Testis (tissue), 3 donors: Measurements from ENCODE around the gene ZIC1. TPM values are rescaled to one million over a fixed set of nuclear protein-coding genes. Genes with fewer than 3 reads are reported as not detected.

Experiments used
- DNase-seq: peaks from one replicate; pipeline ENCODE4 v3.0.0-alpha.2; 2019
- H3K27ac ChIP-seq, 2 donors: fragments of 200-600 bp; sonication (generic); one replicate each; pipeline ENCODE4 v1.5.1; 2019
- H3K27me3 ChIP-seq: fragments of 200-600 bp; sonication (generic); one replicate; pipeline ENCODE4 v1.5.1; 2019
- H3K36me3 ChIP-seq: fragments of 200-600 bp; sonication (generic); one replicate; pipeline ENCODE4 v1.5.1; 2017; ENCODE audit warnings: low read depth; ENCODE audit errors: missing control alignments
- H3K4me1 ChIP-seq: fragments of 200-600 bp; sonication (generic); one replicate; pipeline ENCODE4 v1.5.1; 2019
- H3K4me3 ChIP-seq, 2 donors: fragments of 200-600 bp; sonication (generic); one replicate each; pipeline ENCODE4 v1.5.1; 2017 to 2019
- H3K9me3 ChIP-seq: fragments of 200-600 bp; sonication (generic); one replicate; pipeline ENCODE4 v1.5.1; 2017
- POLR2A ChIP-seq: fragments of 450-650 bp; IDR thresholded peaks from one replicate; pipeline ENCODE4 v1.6.1; 2017; ENCODE audit warnings: antibody characterized with exemption, mild to moderate bottlenecking, moderate library complexity
- WGBS, 2 donors: methylation state at CpG; one replicate each; pipeline ENCODE4 v1.1.5; 2018; 5-methylcytosine and 5-hydroxymethylcytosine counted together
- intact Hi-C: fragments of 100-400 bp; cut with DNase I; formaldehyde crosslinking; loops from one replicate; pipeline ENCODE4 v1.15.1; 2023; ENCODE audit warnings: low total_unique reads
- polyA plus RNA-seq: library from polyadenylated mRNA; stranded (reverse); fragments of 350-450 nt; fragmentation: Illumina TruSeq; extraction: RNeasy Lipid Tissue Mini Kit (QIAGEN cat#74804); gene quantifications from one replicate; pipeline ENCODE4 v1.2.3, GENCODE V29; 2014; ENCODE audit warnings: low read depth, low replicate concordance; ENCODE audit not compliant: insufficient read depth
- total RNA-seq, 2 donors: library from RNA; depleted of rRNA; stranded (reverse); fragments of >200 nt; gene quantifications; one replicate each; pipeline ENCODE4 v1.2.3, GENCODE V29; 2016
- TF ChIP-seq, protein P1 (sequence below), 3 experiments: fragments of 450-650 bp in 2 of 3; fragments of 200-600 bp in 1 of 3; sonication (generic) in 1 of 3; IDR thresholded peaks; one replicate each; pipeline ENCODE4 v1.5.1; 2016 to 2019; ENCODE audit warnings: antibody characterized with exemption in 3 of 3, mild to moderate bottlenecking in 2 of 3, moderate library complexity in 1 of 3

ZIC1 gene
- total and polyA plus RNA-seq, 3 donors from 2014 or later = 1.4 to 3.5 (median 3.3) TPM

DNA sequence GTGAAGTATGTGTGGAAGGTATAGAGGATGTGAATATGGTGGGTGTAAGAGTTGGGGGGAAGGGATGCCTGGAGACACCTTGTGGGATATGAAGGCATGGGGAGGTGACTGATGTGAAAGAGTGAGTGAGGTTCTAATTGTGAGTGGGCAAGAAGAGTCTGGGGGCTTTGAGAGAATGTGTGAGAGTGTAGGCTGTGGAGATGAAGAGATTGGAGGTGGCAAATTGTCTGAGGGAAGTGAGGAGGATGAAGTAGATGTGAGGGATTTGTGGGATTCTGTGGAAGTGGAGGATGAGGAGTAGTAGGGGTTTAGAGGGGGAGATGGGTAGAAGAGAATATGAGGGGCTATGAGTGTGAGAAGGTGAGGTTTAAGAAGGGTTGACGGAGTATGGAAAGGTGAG, 44.4 kb upstream of the ZIC1 start:
- no peak for DNase-seq
- TF ChIP-seq, protein P1, sequence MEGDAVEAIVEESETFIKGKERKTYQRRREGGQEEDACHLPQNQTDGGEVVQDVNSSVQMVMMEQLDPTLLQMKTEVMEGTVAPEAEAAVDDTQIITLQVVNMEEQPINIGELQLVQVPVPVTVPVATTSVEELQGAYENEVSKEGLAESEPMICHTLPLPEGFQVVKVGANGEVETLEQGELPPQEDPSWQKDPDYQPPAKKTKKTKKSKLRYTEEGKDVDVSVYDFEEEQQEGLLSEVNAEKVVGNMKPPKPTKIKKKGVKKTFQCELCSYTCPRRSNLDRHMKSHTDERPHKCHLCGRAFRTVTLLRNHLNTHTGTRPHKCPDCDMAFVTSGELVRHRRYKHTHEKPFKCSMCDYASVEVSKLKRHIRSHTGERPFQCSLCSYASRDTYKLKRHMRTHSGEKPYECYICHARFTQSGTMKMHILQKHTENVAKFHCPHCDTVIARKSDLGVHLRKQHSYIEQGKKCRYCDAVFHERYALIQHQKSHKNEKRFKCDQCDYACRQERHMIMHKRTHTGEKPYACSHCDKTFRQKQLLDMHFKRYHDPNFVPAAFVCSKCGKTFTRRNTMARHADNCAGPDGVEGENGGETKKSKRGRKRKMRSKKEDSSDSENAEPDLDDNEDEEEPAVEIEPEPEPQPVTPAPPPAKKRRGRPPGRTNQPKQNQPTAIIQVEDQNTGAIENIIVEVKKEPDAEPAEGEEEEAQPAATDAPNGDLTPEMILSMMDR (IDR thresholded peaks at IDR 0.05) = no peak
- no peak for TF ChIP-seq POLR2A
- no peaks in the 10 kb centered on the region for H3K4me1 ChIP-seq
- H3K36me3 ChIP-seq = no peaks in the 10 kb centered on the region
- WGBS, 2 donors = 67 to 83% methylated on average over 1 of the region's 1 CpG
- no peak overlapping the region for H3K27ac ChIP-seq
- H3K27me3 ChIP-seq = no peaks in the 10 kb centered on the region
- H3K9me3 ChIP-seq = no peaks in the 10 kb centered on the region
- intact Hi-C loops = no loop called here
- H3K4me3 ChIP-seq = no peak overlapping the region

DNA sequence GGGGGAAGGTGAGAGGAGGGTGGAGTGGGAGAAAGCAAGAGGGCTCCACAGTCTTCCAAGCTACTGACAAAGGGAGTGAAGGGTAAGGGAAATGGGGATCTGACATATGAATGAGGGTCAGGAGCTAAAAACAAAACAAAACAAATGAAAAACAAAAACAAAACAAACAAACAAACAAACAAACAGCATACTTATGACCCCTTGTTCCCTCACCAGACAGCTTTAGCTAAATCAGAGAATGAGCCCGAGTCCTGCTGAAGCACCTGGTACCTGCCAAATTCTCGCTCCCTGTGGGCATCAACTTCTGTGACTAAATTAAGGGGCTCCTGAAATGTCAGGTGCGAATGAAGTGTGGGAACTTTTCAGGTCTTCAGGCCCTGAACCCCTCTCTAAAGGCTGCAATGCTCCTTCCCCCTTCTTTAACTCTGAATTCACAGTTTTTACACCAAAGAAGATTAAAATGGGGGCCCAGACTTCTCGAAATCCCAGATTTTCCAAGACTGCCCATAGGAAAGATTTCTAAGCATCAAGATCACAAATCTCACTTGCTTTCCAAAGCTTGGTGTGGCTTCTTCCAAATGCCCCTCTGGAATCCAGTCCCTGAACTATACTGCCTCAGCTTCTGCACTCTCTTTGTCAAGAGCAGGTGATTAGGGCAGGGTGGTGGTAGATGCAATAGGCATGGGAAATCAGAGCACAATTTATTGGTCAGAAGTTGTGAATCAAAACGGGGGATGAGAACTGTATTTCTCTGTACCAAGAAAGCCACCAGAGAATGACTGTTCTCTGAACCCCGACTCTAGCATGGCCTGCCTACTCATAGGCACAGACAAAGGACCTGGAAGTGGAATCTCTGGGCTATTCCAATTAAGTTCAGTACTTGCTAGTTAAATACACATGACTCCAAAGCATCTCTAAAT, 43.7 kb upstream of the ZIC1 start:
- Histone ChIP-seq H3K36me3 (no peaks in the 10 kb centered on the region), H3K4me1 (no peaks in the 10 kb centered on the region), H3K4me3 (no peak overlapping the region), H3K27ac (no peak overlapping the region), H3K27me3 (no peaks in the 10 kb centered on the region), H3K9me3 (no peaks in the 10 kb centered on the region)
- TF ChIP-seq, protein P1 (IDR thresholded peaks at IDR 0.05) = no peak
- TF ChIP-seq POLR2A = no peak
- intact Hi-C loops = no loop called here
- WGBS, 2 donors = 66 to 68% methylated on average over 6 of the region's 6 CpGs
- DNase-seq = no peak

DNA sequence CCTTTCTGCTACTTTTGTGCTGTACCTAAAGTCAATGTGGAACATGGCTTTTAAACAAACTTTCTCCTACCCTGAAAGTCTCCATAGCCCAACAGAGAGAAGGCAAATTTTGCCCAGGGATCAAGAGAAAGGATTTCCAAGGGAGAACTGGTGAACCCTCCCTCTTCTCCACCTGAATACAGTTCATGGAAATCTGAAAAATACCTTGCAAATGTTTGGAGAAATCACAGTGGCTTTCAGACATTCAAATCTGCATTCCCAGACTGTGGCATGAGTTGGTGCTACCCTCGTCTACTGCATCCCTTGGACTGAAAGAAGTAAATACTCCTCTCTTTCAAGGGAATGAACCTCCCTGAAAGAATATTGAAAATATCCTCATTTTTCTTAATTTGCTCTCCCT, 41.5 kb upstream of the ZIC1 start:
- H3K4me1 ChIP-seq = no peaks in the 10 kb centered on the region
- H3K27ac ChIP-seq = no peak overlapping the region
- intact Hi-C loops = no loop called here
- H3K9me3 ChIP-seq = no peaks in the 10 kb centered on the region
- TF ChIP-seq, protein P1 (IDR thresholded peaks at IDR 0.05) = no peak
- no peak for TF ChIP-seq POLR2A
- H3K36me3 ChIP-seq = no peaks in the 10 kb centered on the region
- 28 to 41% methylated on average over 1 of the region's 1 CpG for WGBS, 2 donors
- no peak for DNase-seq
- no peak overlapping the region for H3K4me3 ChIP-seq
- no peaks in the 10 kb centered on the region for H3K27me3 ChIP-seq

DNA sequence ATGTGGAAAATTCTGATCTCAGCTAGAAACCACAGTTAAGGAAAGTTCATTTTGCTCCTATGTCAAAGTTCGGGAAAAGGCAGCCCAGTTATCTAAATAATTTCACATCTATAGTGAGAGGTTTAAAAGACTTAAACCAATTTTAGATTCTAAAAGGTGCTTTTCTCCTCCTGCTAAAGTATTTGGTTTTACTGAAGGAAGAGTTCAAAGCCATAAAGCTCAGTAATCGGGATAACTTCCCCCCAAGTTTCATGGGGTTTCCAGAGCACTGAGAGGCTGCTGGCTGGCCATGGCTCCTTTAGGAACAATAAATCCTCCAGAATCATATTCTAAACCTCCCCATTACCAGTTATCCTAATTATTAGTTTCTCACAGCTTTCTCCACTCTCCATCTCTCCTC, 41.0 kb upstream of the ZIC1 start:
- Histone ChIP-seq H3K4me3 (no peak overlapping the region), H3K9me3 (no peaks in the 10 kb centered on the region), H3K27me3 (no peaks in the 10 kb centered on the region), H3K27ac (no peak overlapping the region), H3K4me1 (no peaks in the 10 kb centered on the region), H3K36me3 (no peaks in the 10 kb centered on the region)
- WGBS, 2 donors = 16 to 17% methylated on average over 2 of the region's 2 CpGs
- DNase-seq = no peak
- intact Hi-C loops = no loop called here
- TF ChIP-seq POLR2A = no peak
- TF ChIP-seq, protein P1 (IDR thresholded peaks at IDR 0.05) = no peak
